HCT116 (cell line): ENCODE data around the gene NPR1.

Experiments used
- ATF3 ChIP-seq: IDR thresholded peaks from 2 replicates; pipeline ENCODE4 v1.6.1; 2012
- CTCF ChIP-seq, 3 experiments: fragments of 200-600 bp in 1 of 3; sonication (generic) in 1 of 3; IDR thresholded peaks in 2 of 3; conservative IDR thresholded peaks in 1 of 3; 2 replicates each; pipeline ENCODE4 v1.5.1; 2012 to 2017; ENCODE audit warnings: low read depth in 2 of 3, low read length in 2 of 3, antibody characterized with exemption in 1 of 3, borderline replicate concordance in 1 of 3, control low read depth in 1 of 3, mild to moderate bottlenecking in 1 of 3, mixed read lengths in 1 of 3, mixed run types in 1 of 3, moderate library complexity in 1 of 3; ENCODE audit not compliant: insufficient read depth in 1 of 3
- MAX ChIP-seq: IDR thresholded peaks from 2 replicates; pipeline ENCODE4 v1.6.1; 2012
- POLR2A ChIP-seq: IDR thresholded peaks from 2 replicates; pipeline ENCODE4 v1.7.0; 2011; ENCODE audit warnings: borderline replicate concordance; ENCODE audit not compliant: insufficient read depth, insufficient read length; ENCODE audit errors: extremely low read depth
- POLR2AphosphoS5 ChIP-seq: IDR thresholded peaks from 2 replicates; pipeline ENCODE4 v1.6.1; 2011; ENCODE audit warnings: mild to moderate bottlenecking, low read depth, low read length, moderate library complexity
- RAD21 ChIP-seq: IDR thresholded peaks from 2 replicates; pipeline ENCODE4 v1.6.1; 2012; ENCODE audit warnings: low read depth, mild to moderate bottlenecking
- SIN3A ChIP-seq: IDR thresholded peaks from 2 replicates; pipeline ENCODE4 v1.6.1; 2012; ENCODE audit warnings: low read depth
- TCF7L2 ChIP-seq: IDR thresholded peaks from 2 replicates; pipeline ENCODE4 v1.7.0; 2011; ENCODE audit warnings: borderline replicate concordance, inconsistent platforms; ENCODE audit not compliant: insufficient read depth, insufficient read length; ENCODE audit errors: extremely low read depth
- YY1 ChIP-seq: IDR thresholded peaks from 2 replicates; pipeline ENCODE4 v1.6.1; 2011; ENCODE audit warnings: low read length, low read depth, moderate library complexity, mild to moderate bottlenecking; ENCODE audit not compliant: insufficient replicate concordance; ENCODE audit errors: extremely low read depth
- ZFX ChIP-seq: fragments of 450-650 bp; IDR thresholded peaks from 2 replicates; pipeline ENCODE4 v1.6.1; 2017
- ZNF274 ChIP-seq: fragments of 200-500 bp; sonication (Bioruptor generic); IDR thresholded peaks from 2 replicates; pipeline ENCODE4 v1.6.1; 2014; ENCODE audit warnings: mild to moderate bottlenecking, low read depth, low read length, inconsistent platforms

GRCh38 chr1:153661111-153661708, 17.3 kb upstream of the NPR1 start:
- TF ChIP-seq POLR2A (no peak), CTCF (IDR thresholded peaks at IDR 0.05 in 2 of 3, conservative IDR thresholded peaks at IDR 0.05 in 1 of 3; ENCODE audit: borderline replicate concordance in 1 of 3, insufficient read depth in 1 of 3, low read depth in 2 of 3, low read length in 2 of 3) (no peak), MAX (no peak), TCF7L2 (no peak), RAD21 (no peak), ATF3 (no peak), POLR2AphosphoS5 (no peak; the same call in none of the 2 replicates), ZNF274 (no peak), ZFX (no peak), SIN3A (no peak), YY1 (no peak)
